ENCODE results near the gene CORO2A.

CORO2A gene, protein sequence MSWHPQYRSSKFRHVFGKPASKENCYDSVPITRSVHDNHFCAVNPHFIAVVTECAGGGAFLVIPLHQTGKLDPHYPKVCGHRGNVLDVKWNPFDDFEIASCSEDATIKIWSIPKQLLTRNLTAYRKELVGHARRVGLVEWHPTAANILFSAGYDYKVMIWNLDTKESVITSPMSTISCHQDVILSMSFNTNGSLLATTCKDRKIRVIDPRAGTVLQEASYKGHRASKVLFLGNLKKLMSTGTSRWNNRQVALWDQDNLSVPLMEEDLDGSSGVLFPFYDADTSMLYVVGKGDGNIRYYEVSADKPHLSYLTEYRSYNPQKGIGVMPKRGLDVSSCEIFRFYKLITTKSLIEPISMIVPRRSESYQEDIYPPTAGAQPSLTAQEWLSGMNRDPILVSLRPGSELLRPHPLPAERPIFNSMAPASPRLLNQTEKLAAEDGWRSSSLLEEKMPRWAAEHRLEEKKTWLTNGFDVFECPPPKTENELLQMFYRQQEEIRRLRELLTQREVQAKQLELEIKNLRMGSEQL

DNA sequence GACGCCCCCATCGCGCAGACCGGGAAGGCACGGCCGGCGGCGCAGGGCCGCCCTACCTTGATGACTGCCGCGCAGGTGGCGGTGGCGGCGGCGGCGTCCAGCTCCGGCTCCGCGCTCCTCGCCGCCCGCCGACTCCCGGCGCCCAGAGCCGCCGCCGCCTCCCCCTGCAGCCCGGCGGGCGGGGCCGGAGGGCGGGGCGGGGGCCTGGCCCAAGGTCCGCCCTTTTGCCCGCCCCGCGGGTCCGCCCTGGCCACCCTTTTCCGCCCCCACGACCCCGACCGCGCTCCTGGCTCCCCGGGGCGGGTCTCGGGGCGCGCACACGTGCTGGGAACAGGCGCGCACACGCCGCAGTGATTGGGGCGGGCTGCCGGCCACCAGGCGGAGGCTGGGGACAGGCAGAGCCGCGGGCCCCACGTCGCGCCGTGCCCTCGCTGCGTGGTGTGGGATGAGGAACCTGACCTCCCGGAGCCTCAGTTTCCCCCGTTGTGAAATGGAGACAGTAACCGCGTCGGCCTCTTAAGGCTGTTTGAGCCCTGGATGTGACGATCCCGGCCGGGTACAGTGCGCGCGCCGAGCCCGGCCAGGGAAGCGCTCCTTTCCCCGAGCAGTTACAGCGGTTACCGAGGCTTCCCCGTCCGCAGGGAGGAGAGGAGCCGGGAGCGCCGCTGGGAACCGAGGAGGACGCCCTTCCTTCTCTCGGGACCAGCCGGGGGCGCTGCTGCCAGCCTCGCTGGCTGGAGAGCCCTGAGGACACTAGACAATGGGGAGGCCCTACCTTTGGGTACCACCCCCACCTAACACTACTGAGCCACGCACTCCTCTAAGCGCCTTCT, at the start of gene CORO2A:
Gene CORO2A, minus strand, starts transcription at position 135 of the 833 bp plus-strand sequence. CDS start 34,977 bp downstream, outside the sequence.
- H3K9me3 ChIP-seq (ENCODE audit: control insufficient read depth, insufficient read depth, low read length), result no peaks in the 10 kb centered on the region
- H3K9ac ChIP-seq (ENCODE audit: low read depth, low read length), result peak within 1 kb of the TSS; percentile 86
- peaks cover 13% of the 10 kb centered on the region for H3K4me1 ChIP-seq (ENCODE audit: insufficient read depth, low read length)
- no peaks in the 10 kb centered on the region for H3K36me3 ChIP-seq (ENCODE audit: insufficient read depth, low read length)

DNA sequence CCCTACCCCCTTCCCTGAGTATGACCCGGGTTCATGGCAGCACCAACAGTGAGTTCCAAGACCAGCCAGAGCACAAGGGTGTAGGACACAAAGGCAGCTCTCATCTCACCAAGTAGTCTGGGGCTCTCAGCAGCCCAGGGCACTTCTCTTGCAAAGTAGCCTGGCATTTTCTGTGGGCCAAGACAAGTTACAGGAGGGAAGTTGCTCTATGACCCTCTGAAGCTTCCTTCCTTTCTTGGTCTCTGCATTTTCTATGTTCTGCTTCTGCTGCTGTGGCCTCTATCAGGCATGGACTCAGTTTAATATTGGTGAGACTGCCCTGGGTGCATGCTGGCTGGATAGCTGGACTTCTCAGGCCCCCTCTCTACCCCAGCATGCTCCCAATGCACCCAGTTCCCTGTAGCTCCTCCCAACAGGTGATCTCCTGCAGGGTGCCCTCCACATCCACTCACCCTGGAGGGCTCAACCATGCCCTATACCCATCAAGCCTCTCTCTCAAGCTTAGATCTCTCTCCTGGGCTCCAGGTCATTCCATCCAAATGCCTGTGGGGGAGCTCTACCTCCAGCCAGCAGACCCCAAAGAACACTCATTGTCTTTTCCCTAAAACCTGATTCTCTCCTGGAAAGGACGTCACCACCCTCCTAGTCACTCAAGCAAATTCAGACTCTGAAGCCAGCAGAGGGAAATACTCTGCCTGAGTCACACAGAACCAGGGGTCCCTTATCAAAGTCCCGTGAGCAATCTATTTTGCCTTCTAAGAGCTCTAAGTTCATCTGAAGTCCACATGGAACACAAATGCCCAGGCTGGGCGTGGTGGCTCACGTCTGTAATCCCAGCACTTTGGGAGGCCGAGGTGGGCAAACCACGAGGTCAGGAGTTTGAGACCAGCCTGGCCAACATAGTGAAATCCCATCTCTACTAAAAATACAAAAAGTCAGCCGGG, 49.2 kb upstream of the CORO2A start:
- no peaks in the 10 kb centered on the region for H3K9me3 ChIP-seq (ENCODE audit: control insufficient read depth, insufficient read depth, low read length)
- no peak overlapping the region for H3K9ac ChIP-seq (ENCODE audit: low read depth, low read length)
- H3K36me3 ChIP-seq (ENCODE audit: insufficient read depth, low read length), result peaks cover 3% of the 10 kb centered on the region; the same call in 1 of the 2 replicates
- peaks cover 6% of the 10 kb centered on the region; the same call in 1 of the 2 replicates for H3K4me1 ChIP-seq (ENCODE audit: insufficient read depth, low read length)

DNA sequence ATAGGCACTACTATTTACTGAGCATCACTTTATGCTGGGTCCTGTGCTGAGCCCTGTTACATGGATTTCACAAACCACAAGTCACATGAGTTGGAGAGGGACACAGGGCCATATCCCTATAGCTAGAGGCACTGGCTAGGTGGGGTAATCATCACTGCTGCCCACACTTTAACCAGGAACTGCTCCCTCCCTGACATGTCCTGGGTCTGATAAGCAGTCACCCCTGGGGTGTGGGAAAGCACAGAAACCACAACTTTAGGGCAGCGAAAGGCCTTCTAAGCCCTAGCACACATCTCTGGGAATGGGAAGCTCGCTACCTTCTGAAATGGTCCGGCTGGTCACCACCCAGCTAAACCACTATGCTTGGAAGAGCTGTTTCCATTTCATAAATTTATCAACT, 48.0 kb upstream of the CORO2A start:
- H3K4me1 ChIP-seq (ENCODE audit: insufficient read depth, low read length), result peaks cover 6% of the 10 kb centered on the region; the same call in 1 of the 2 replicates
- peaks cover 3% of the 10 kb centered on the region; the same call in 1 of the 2 replicates for H3K36me3 ChIP-seq (ENCODE audit: insufficient read depth, low read length)
- no peak overlapping the region for H3K9ac ChIP-seq (ENCODE audit: low read depth, low read length)
- H3K9me3 ChIP-seq (ENCODE audit: control insufficient read depth, insufficient read depth, low read length), result no peaks in the 10 kb centered on the region

DNA sequence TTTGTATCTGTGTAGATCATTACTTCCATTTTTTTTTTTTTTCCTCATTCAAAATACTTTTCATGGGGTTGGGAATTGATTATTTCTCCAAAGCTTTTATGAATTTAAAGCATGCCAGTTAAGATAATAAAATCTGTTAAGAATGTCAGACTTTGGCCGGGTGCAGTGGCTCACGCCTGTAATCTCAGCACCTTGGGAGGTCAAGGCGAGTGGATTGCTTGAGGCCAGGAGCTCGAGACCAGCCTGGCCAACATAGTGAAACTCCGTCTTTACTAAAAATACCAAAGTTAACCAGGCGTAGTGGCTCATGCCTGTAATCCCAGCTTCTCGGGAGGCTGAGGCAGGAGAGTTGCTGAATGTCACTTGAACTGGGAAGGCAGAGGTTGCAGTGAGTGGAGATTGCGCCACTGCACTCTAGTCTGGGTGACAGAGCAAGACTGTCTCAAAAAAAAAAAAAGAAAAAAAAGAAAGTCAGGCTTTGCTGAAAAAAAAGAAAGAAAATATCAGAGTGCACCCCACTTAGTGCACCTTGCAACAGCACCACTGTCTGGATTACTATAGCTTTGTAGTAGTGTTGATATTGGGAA, 44.6 kb upstream of the CORO2A start:
- H3K36me3 ChIP-seq (ENCODE audit: insufficient read depth, low read length), result peaks cover 3% of the 10 kb centered on the region; the same call in 1 of the 2 replicates
- no peaks in the 10 kb centered on the region for H3K9me3 ChIP-seq (ENCODE audit: control insufficient read depth, insufficient read depth, low read length)

DNA sequence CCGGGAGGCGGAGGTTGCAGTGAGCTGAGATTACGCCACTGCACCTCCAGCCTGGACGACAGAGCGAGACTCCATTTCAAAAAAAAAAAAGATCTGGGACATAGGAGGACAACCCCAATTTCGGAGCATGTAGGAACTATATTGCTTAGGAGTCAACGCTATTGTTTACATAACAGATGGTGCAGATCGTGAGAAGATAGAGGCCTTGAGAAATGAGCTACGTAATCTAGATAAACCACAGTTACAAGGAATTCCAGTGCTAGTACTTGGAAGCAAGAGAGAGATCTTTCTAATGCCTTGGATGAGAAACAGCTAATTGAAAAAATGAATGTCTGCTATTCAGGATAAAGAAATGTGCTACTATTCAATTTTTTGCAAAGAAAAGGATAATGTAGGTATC, 42.7 kb upstream of the CORO2A start:
- Histone ChIP-seq H3K36me3 (ENCODE audit: insufficient read depth, low read length) (no peaks in the 10 kb centered on the region), H3K9me3 (ENCODE audit: control insufficient read depth, insufficient read depth, low read length) (no peaks in the 10 kb centered on the region), H3K4me1 (ENCODE audit: insufficient read depth, low read length) (no peaks in the 10 kb centered on the region), H3K9ac (ENCODE audit: low read depth, low read length) (no peak overlapping the region)

More for the DNA sequence above, 44.6 kb upstream of the CORO2A start:
- Histone ChIP-seq H3K9ac (ENCODE audit: low read depth, low read length) (no peak overlapping the region), H3K4me1 (ENCODE audit: insufficient read depth, low read length) (no peaks in the 10 kb centered on the region)

DNA sequence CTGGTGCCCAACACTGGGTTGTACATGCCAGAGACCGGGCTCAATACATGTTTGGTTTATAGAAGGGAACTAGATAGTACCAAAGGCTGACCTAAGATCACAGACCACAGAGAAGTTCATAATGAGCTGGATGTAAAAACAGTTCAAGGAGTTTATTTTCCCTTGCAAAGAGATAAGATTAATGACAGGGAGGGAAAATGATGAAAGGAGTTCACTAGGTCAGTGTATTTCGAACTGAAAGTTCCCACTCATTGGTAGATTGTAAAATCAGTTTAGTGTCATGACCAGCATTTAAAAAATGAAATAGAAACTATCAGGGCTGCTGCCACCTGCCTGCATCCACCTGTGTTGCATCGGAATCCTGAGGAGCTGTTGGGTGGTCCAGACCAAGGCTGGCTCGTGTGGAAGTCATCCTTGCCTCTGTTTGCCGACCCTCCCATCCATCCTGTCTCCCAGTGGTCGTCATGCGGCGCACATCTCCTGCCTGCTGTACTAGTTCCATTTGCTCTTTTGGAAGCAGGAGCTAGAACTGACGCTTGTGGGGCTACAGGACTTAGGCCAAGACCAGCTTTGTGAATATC, 41.9 kb upstream of the CORO2A start:
- H3K9me3 ChIP-seq (ENCODE audit: control insufficient read depth, insufficient read depth, low read length), result no peaks in the 10 kb centered on the region
- H3K9ac ChIP-seq (ENCODE audit: low read depth, low read length), result no peak overlapping the region
- H3K36me3 ChIP-seq (ENCODE audit: insufficient read depth, low read length), result peaks cover 4% of the 10 kb centered on the region; the same call in 1 of the 2 replicates
- no peaks in the 10 kb centered on the region for H3K4me1 ChIP-seq (ENCODE audit: insufficient read depth, low read length)

DNA sequence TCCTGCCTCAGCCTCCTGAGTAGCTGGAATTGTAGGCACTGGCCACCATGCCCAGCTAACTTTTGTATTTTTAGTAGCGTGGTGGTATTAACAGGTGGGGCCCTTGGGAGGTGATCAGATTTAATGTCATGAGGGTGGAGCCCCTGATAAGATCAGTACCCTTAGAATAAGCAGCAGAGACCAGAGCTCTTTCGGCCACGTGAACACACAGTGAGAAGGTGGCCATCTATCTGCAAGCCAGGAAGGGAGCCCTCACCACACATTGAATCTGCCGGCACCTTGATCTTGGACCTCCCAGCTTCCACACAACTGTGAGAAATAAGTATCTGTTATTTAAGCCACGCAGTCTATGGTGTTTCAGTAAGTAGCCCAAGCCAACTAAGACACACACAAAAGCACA, 40.5 kb upstream of the CORO2A start:
- Histone ChIP-seq H3K9ac (ENCODE audit: low read depth, low read length) (no peak overlapping the region), H3K9me3 (ENCODE audit: control insufficient read depth, insufficient read depth, low read length) (no peaks in the 10 kb centered on the region), H3K4me1 (ENCODE audit: insufficient read depth, low read length) (no peaks in the 10 kb centered on the region), H3K36me3 (ENCODE audit: insufficient read depth, low read length) (peaks cover 4% of the 10 kb centered on the region; the same call in 1 of the 2 replicates)

DNA sequence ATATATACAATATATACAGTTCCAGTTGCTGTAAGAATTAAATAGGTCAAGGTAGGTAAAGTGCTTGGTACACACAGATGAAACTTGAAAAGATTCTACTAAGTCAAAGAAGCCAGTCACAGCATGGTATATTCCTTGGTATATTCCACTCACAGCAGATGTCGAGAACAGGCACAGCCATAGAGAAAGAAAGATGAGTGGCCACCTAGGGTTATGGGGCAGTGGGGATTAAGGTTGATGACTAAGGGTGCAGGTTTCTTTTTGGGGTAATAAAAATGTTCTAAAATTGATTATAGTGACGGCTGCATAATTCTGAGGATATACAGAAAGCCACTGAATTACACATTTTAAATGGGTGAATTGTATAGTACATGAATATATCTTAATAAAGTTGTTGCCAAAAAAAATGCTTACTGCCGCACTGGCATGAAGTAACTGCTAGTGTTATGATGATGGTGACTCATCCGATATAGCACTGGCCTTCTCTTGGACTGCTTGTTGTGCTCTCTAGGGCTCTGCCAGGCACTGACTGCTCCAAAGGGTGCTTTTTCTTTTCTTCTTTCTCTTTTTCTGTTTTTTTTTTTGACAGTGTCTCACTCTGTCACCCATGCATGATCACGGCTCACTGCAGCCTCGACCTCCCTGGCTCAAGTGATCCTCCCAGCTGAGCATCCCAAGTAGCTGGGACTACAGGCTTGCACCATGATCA, 39.5 kb upstream of the CORO2A start:
- peaks cover 8% of the 10 kb centered on the region for H3K36me3 ChIP-seq (ENCODE audit: insufficient read depth, low read length)

DNA sequence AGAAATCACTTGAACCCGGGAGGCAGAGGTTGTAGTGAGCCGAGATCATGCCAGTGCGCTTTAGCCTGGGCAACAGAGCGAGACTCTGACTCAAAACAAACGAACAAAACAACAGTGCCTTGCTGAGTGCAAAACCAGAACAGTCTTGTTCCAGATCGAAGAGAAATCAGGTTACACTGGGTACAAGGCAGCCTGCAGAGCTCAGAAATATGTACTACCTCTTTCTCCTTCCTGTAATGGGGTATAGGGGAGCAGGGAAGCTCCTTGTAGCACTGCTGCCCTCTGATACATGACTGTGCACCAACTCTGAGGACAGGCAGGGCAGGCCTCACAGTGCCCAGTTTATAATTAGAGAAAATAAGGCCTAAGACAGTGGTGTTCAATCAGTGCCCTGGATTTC, 38.4 kb upstream of the CORO2A start:
- Histone ChIP-seq H3K9me3 (ENCODE audit: control insufficient read depth, insufficient read depth, low read length) (no peaks in the 10 kb centered on the region), H3K36me3 (ENCODE audit: insufficient read depth, low read length) (peaks cover 9% of the 10 kb centered on the region), H3K9ac (ENCODE audit: low read depth, low read length) (no peak overlapping the region), H3K4me1 (ENCODE audit: insufficient read depth, low read length) (no peaks in the 10 kb centered on the region)

More for the DNA sequence above, 39.5 kb upstream of the CORO2A start:
- no peak overlapping the region for H3K9ac ChIP-seq (ENCODE audit: low read depth, low read length)
- H3K9me3 ChIP-seq (ENCODE audit: control insufficient read depth, insufficient read depth, low read length), result no peaks in the 10 kb centered on the region
- no peaks in the 10 kb centered on the region for H3K4me1 ChIP-seq (ENCODE audit: insufficient read depth, low read length)

DNA sequence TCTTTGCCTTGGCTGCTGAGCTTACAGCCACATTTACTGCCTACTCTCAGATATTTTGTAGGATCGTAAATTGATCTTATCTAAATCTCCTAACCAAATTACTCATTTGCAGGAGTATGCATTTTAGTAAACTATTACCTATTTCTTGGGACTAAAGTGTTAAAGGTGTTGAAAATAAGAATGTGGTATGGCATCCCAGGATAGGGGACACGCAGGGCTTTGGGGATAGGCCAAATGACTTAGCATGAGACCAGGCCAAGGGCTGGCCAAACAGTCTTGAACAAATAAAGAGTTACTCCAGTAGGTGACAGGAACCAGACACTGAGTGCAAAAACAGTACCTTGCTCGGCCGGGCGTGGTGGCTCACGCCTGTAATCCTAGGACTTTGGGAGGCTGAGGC, 37.9 kb upstream of the CORO2A start:
- Histone ChIP-seq H3K9ac (ENCODE audit: low read depth, low read length) (no peak overlapping the region), H3K36me3 (ENCODE audit: insufficient read depth, low read length) (peaks cover 9% of the 10 kb centered on the region), H3K9me3 (ENCODE audit: control insufficient read depth, insufficient read depth, low read length) (no peaks in the 10 kb centered on the region), H3K4me1 (ENCODE audit: insufficient read depth, low read length) (no peaks in the 10 kb centered on the region)

DNA sequence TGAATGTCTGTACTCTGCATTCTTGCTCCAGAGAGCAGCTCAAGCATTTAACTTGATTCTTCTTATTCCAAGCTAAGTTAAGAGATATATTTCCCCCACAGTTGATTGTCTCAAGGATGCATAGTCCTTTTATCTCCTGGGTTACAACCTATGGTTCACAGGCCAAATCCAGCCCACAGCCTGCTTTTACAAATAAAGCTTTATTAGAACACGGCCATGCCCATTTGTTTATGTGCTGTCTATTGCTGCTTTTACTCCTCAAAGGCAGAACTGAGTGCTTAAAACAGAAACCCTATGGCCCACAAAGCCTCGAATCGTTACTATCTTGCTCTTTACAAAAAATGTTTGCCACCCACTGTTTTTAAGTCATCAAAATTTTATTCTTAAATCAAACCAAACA, 37.2 kb upstream of the CORO2A start:
- H3K9me3 ChIP-seq (ENCODE audit: control insufficient read depth, insufficient read depth, low read length), result no peaks in the 10 kb centered on the region
- H3K4me1 ChIP-seq (ENCODE audit: insufficient read depth, low read length), result no peaks in the 10 kb centered on the region
- peaks cover 9% of the 10 kb centered on the region for H3K36me3 ChIP-seq (ENCODE audit: insufficient read depth, low read length)
- H3K9ac ChIP-seq (ENCODE audit: low read depth, low read length), result no peak overlapping the region

DNA sequence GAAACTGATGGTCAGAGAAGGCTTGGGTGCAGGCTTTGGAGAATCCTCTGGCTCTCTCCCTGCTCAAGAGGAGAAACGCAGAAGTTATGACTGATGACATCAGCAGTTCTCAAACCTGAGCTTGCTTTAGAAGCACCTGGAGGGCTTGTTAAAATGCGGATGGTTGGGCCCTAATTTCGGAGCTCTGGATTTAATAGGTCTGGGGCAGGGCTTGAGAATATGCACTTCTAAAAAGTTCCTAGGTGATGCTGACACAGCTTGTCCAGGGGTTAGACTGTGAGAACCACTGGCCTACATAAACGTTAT, 36.6 kb upstream of the CORO2A start:
- Histone ChIP-seq H3K4me1 (ENCODE audit: insufficient read depth, low read length) (no peaks in the 10 kb centered on the region), H3K9me3 (ENCODE audit: control insufficient read depth, insufficient read depth, low read length) (no peaks in the 10 kb centered on the region), H3K9ac (ENCODE audit: low read depth, low read length) (no peak overlapping the region), H3K36me3 (ENCODE audit: insufficient read depth, low read length) (peaks cover 9% of the 10 kb centered on the region)

Data from ES-I3 (cell line).